GM08714 (cell line): ENCODE data around the gene GRID2.

Source experiments
- H3K4me3 ChIP-seq: fragments of 200-500 bp; sonication (Bioruptor generic); 2 replicates; pipeline ENCODE4 v1.5.1; 2014; ENCODE audit warnings: mild to moderate bottlenecking, low read length, inconsistent platforms
- ZNF274 ChIP-seq: IDR thresholded peaks from 2 replicates; pipeline ENCODE4 v1.6.1; 2012; ENCODE audit warnings: mild to moderate bottlenecking, low read depth, low read length

Gene GRID2

DNA sequence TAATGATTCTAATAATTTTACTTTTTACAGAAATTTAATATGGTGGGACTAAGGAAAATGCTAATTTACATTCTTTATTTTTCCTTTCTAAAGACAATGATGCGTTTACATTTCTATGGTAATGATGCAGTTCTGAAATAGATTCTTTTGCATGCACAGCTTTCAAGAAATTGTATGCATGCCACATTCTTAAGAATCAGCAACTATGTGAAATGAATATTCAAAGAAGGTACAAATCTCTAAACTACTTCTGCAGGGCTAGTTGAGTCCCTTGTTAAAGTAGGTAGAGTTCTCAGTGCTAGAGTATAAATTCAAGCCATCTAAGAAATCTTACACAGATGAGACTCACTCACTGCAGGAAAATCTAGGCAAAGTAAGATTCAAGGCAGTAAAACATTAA, 24.5 kb upstream of the GRID2 start:
- TF ChIP-seq ZNF274: no peak
- H3K4me3 ChIP-seq: no peak overlapping the region

DNA sequence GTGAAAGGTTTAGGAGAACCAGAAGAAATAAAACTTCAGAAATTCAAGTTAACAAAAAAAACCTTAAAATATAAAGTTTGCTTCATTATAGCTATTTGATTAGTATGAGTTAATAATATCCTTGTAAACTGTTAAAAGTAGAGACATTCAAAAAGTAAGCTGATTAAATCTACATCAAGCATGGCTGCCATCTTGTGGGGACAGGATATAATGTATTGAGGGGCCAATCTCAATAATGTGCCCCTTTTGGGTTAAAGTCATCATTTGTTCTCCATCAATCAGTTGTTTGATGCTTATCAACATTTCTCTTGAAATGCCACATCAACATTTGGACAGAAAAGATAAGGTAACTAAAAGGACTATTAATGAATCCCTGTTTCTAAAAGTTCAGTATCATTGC, 4.6 kb upstream of the GRID2 start:
- TF ChIP-seq ZNF274: no peak
- H3K4me3 ChIP-seq: no peak overlapping the region

DNA sequence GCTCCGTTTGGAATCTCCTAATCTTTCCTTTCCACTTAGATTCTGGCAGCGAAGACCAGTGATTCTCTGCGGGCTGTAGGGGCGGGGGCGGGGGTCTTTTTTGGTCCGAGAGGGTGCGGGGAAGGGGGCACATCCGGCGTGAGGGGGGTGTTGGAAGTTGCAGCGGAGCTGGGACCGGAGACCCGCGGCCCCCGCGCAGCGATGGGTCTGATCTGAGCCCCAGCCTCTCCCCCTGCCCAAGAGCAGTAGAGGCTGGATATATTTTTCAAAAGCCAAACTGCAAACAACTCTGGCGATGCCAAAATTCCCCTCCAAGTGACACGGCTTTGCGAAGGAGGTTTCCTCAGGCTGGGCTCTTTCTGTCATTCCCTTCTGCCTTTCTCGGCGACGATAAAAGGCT, 355 bp downstream of the GRID2 start:
- TF ChIP-seq ZNF274: no peak
- no peak overlapping the region for H3K4me3 ChIP-seq

GRCh38 chr4:92304606-92305005, 840 bp downstream of the GRID2 start:
- no peak overlapping the region for H3K4me3 ChIP-seq
- TF ChIP-seq ZNF274: no peak

- TF ChIP-seq ZNF274: no peak
- H3K4me3 ChIP-seq: peak overlapping the region; percentile 14; the same call in 1 of the 2 replicates
Observed at GRCh38 chr4:92305148-92305877, 1.5 kb downstream of the GRID2 start.

DNA sequence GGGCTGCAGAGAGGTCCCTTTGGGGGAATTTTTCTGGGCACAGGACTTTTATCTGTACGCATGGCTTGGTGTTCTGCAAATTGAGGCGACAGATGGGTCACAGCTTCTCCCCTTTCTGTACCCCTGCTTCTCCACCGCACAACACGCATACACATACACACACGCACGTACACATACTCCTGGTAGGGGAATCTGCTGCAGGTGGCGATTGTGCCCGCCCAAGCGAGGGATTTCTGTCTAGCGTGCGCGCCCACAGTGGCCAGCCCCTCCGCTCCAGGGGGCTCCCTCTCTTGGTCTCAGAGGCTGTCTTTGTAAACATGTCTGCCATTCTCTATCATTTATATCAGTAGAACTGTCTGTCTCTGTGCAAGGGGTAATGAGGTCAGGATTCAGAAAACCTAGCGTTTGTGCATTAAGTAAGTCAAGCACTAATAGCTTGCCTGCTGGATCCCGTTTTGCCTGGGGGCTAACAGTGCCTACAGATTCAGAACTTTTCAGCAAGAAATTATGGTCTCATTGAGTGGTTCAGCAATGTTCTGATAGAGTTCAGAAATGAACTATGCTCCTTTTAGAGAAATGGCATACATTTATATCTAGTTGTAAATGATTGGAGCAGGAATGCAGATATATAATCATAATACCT, 2.2 kb downstream of the GRID2 start:
- H3K4me3 ChIP-seq: peak overlapping the region; percentile 6; the same call in 1 of the 2 replicates
- no peak for TF ChIP-seq ZNF274

DNA sequence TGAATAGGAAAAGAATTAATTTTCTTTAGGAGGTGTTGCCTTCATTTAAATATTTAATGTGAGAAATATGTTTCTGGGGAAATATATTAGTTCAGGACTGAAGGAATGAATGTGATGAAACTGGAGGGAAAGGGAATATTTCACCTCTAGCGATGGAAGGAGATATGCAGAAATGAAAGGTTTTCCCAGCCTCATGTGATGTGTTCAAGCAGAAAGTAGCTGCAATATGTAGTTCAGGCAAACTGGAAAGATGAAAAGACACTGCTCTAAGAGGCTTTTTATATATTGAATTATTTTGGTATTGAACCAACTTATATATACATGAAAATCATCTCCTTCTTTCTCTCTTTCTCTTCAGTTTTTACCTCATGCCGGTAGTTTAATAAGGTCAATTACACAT, 3.4 kb downstream of the GRID2 start:
- H3K4me3 ChIP-seq: no peak overlapping the region
- no peak for TF ChIP-seq ZNF274

DNA sequence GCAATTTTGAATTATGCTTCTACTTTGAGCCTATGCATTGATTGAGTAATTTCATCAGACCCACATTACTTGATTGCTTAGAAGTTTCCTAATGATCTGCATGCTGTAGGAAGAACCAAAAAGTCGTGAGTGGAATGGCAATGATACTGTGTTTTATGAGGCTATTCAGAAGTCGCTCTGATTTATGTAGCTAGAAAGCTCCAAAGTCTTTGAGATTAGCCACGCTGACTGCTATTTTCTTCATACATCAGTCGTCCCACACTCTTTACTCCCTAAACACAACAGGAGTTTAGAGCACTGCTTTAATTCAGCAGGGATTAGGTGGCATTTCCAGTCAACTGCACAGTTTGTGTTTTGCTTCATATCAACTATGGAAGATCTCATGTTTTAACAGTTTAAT, 4.1 kb downstream of the GRID2 start:
- TF ChIP-seq ZNF274: no peak
- no peak overlapping the region for H3K4me3 ChIP-seq

DNA sequence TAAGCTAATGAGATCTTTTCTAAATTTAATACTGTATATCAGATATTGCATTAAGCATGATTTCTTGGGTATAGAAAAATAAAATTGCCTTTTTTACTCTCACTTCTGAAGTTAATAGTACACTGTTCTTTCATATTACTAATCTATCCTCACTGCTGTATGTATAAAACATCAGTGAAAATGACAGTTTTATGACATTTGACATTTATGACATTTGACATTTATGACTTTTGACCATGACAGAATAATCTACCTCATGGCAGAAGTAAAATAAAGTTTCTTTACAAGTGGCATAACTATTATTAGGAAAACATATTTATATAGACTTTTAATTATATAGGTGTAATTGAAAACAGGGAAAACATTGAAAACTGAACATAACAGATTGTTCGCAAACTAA, 13.3 kb downstream of the GRID2 start:
- TF ChIP-seq ZNF274: no peak
- H3K4me3 ChIP-seq: no peak overlapping the region

DNA sequence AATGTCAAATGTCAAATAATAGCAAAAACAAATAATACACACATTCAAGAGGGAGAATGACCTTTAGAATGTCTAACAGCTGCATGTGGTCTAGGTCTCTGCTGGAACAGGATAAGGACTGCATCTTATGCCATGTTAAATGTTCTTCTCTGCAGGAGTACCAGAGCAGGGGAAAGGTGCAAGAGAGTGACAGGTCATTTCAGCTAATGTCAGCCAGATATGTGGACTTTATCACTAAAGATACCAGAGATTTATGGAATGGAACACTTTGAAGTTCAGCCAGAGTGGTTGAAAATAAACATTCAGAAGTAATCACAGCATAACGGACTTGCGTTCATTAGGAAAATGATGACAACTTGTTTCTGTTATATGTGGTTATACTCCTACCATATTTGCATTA, 24.3 kb downstream of the GRID2 start:
- TF ChIP-seq ZNF274: no peak
- no peak overlapping the region for H3K4me3 ChIP-seq

DNA sequence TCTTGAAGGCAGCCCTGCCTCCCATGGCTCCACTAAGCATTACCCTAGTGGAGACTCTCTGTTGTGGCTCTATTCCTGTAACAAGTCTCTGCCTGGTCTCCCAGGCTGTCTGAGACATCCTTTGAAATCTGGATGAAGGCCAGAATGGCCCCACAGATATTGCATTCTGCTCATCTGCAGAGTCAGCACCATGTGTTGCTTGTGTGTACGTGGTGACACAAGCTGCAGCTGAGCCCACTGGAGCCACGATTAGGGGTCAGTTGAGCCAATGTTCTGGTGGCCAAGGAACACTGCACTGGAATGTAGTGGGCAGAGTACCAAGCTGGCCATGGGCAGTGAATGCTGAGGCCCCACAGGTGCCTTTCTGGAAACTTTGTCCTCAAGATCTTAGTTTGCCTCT, 29.2 kb downstream of the GRID2 start:
- no peak for TF ChIP-seq ZNF274
- H3K4me3 ChIP-seq: no peak overlapping the region

DNA sequence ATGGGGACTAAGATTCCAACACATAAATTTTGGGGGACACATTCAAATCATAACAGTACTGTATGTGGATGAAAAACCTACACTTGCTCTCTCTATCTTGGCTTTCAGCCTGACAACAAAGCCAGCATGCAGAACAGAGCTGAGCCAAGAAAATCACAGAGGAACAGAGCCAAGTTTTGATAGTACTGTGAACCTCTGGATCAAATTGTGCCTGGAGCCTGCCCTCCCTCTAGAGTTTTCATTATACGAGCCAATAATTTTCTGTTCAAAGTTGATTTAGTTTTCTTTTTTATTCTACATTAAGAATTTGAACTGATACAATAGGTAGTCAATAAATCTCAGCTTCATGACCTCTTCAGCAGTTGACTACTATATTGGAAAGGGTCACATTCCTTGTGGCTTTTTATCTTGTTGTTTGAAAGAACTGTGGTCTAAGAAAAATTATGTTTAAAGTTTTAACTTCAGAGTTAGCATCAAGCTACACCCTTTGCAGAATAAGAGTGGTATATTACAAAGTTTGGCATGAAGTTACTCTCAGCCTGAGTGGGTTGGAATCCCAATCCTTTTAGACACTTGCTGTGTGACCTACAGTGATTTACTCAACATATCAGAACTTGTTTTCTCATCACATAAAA, 31.1 kb downstream of the GRID2 start:
- TF ChIP-seq ZNF274: no peak
- H3K4me3 ChIP-seq: no peak overlapping the region

DNA sequence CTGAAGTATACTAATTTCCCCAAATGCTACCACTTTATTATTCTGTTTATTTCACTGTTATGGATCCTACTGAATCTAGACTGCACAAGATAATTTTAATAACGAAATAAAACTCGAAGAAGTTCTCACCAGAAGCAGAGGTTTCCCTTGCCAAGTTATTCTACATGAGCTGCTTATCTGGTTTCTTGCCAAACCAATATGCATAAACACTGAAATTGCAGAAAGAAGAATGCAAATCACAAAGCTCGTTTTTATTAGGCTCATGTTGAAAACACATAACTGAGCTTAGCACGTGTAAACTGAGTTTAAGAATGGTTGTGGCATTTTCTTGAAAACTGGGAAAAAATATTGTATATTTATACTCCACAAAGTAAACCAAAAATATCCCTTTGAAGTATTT, 35.9 kb downstream of the GRID2 start:
- no peak for TF ChIP-seq ZNF274

DNA sequence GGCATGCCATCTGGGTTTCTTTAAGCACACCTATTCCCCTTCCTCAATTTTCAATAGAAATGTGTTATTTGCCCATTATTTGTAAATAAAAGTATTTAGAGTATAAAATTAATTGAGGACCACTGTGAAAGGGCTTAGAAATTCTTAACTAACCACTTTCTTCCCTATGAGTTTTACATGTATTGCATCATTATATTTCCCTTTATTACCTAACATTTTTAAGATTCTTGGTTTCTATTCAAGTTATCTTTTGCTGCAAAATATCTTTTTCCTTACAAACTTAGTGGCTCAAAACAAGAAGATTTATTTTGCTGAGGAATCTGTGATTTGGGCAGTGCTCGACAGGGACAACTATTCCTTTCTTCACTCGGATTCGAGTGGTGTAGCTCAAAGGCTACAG, 40.5 kb downstream of the GRID2 start:
- no peak for TF ChIP-seq ZNF274
- H3K4me3 ChIP-seq: no peak overlapping the region

More for the DNA sequence above, 35.9 kb downstream of the GRID2 start:
- H3K4me3 ChIP-seq: no peak overlapping the region

GRCh38 chr4:92346289-92346688, 42.5 kb downstream of the GRID2 start:
- TF ChIP-seq ZNF274: no peak
- no peak overlapping the region for H3K4me3 ChIP-seq
